Measurements from ENCODE around the gene EIF4G1.

DNA sequence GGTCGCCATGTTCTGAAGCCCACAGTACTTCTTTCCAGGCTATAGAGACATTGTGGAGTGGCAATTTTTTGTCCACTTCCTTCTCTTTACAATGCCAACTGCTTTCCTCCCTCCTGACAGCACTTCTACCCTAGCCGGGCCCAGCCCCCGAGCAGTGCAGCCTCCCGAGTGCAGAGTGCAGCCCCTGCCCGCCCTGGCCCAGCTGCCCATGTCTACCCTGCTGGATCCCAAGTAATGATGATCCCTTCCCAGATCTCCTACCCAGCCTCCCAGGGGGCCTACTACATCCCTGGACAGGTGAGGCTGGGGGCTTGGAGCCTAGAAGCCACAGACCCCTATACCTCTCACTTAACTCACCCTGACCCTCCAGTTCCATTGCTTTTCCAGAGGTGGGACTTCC is 2.8 kb downstream of the EIF4G1 start:
- TF ChIP-seq CTCF (IDR thresholded peaks at IDR 0.05) (no peak), EP300 (IDR thresholded peaks at IDR 0.05) (no peak), POLR2A (IDR thresholded peaks at IDR 0.05) (no peak)

Data from gastroesophageal sphincter (tissue), 3 donors.